Fibroblast of the conjunctiva (primary cell): ENCODE measurements around the gene OR4M1.
"Not testable (repeated sequence)": the region's sequence is repeated elsewhere in the genome, so short reads cannot be mapped to it uniquely, and the experiment has no call there.

ENCODE experiments used
- DNase-seq: peaks from one replicate; pipeline ENCODE4 v3.0.0-alpha.2; 2010; ENCODE audit warnings: low read depth

OR4M1 gene

DNA sequence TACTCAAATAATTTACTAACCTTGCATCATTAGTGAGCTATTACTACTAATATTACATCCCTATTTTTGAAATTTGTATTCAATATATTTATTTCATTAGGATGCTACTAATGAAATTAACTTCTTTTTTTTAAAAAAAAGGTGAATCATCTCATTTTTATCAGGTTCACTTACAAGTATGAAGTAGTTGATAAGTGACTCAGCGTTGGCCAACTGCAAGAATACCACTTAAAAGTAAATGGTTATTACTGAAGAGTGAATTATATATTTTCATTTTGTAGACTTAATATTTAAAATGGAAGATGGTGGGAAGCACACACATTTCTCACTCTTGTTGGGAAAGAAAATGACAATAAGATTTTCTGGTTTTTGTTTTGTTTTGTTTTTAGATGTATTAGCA, 49.9 kb downstream of the OR4M1 start:
- no peak for DNase-seq

DNA sequence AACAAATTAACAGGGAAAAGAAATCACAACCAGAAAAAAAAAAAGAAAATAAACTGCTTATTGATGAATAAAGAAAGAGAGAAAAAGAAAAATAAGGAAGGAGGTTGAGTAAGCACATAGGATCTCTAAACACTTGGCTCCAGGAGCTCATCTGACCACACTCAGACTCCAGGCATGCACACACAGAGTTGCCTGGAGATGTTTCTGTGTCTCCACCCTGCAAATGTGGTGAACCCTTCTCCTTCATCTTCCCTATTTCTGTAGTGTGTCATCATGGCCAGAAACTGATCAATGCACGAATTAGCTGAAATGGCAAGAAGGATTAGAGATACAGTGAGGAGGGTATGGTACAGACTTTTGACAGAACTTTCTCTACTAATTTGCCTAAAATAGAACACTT, 50.5 kb downstream of the OR4M1 start:
- no peak for DNase-seq

DNA sequence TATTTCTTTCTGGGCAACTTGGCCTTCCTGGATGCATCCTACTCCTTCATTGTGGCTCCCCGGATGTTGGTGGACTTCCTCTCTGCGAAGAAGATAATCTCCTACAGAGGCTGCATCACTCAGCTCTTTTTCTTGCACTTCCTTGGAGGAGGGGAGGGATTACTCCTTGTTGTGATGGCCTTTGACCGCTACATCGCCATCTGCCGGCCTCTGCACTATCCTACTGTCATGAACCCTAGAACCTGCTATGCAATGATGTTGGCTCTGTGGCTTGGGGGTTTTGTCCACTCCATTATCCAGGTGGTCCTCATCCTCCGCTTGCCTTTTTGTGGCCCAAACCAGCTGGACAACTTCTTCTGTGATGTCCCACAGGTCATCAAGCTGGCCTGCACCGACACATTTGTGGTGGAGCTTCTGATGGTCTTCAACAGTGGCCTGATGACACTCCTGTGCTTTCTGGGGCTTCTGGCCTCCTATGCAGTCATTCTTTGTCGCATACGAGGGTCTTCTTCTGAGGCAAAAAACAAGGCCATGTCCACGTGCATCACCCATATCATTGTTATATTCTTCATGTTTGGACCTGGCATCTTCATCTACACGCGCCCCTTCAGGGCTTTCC, 54.4 kb downstream of the OR4M1 start:
- not testable (repeated sequence) for DNase-seq

DNA sequence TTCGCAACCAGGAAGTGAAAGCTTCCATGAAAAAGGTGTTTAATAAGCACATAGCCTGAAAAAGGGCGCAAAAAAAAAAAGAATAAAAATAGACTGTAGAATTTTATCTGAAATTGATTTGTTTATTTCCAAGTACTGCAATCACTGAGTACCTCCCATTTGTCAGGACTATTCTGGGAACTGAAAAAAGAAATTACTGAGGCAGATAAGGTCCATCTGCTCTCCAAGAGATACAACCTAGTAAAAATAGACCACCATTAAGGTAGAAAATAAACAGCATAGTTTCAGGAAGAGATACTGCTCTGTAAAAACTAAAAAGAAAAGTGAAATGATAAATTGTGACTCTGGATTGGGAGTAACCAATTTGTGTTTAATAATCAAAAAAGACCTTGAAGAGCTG, 55.0 kb downstream of the OR4M1 start:
- no peak for DNase-seq
